GM23338 (cell line): ENCODE measurements around the gene NUDT4.

Experiments
- EZH2 ChIP-seq: fragments of 200-600 bp; sonication (generic); IDR thresholded peaks from one replicate; pipeline ENCODE4 v1.8.0; 2017; ENCODE audit warnings: antibody characterized with exemption, mild to moderate bottlenecking, low read depth; ENCODE audit not compliant: unreplicated experiment
- EZH2phosphoT487 ChIP-seq: fragments of 200-600 bp; sonication (generic); IDR thresholded peaks from one replicate; pipeline ENCODE4 v1.8.1; 2018; ENCODE audit warnings: antibody characterized with exemption; ENCODE audit not compliant: unreplicated experiment
- NANOG ChIP-seq: IDR thresholded peaks from 2 replicates; pipeline ENCODE4 v1.6.1; 2016; ENCODE audit warnings: antibody characterized with exemption, borderline replicate concordance
- POLR2AphosphoS5 ChIP-seq: IDR thresholded peaks from 2 replicates; pipeline ENCODE4 v1.6.1; 2016; ENCODE audit warnings: antibody characterized with exemption, low read depth
- TF ChIP-seq, protein P1 (sequence below), 2 experiments: fragments of 200-600 bp in 1 of 2; sonication (generic) in 1 of 2; conservative IDR thresholded peaks; 2 replicates each; pipeline versions ENCODE4 v1.5.1 to v1.6.1; 2016 to 2017; ENCODE audit warnings: antibody characterized with exemption in 2 of 2, low read depth in 2 of 2, mild to moderate bottlenecking in 2 of 2, moderate library complexity in 1 of 2
- TF ChIP-seq, protein P2 (sequence below): IDR thresholded peaks from 2 replicates; pipeline ENCODE4 v1.6.1; 2016; ENCODE audit warnings: antibody characterized with exemption

- TF ChIP-seq EZH2phosphoT487 (no peak), EZH2 (no peak), POLR2AphosphoS5 (no peak), NANOG (no peak)
- TF ChIP-seq, protein P1, sequence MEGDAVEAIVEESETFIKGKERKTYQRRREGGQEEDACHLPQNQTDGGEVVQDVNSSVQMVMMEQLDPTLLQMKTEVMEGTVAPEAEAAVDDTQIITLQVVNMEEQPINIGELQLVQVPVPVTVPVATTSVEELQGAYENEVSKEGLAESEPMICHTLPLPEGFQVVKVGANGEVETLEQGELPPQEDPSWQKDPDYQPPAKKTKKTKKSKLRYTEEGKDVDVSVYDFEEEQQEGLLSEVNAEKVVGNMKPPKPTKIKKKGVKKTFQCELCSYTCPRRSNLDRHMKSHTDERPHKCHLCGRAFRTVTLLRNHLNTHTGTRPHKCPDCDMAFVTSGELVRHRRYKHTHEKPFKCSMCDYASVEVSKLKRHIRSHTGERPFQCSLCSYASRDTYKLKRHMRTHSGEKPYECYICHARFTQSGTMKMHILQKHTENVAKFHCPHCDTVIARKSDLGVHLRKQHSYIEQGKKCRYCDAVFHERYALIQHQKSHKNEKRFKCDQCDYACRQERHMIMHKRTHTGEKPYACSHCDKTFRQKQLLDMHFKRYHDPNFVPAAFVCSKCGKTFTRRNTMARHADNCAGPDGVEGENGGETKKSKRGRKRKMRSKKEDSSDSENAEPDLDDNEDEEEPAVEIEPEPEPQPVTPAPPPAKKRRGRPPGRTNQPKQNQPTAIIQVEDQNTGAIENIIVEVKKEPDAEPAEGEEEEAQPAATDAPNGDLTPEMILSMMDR (conservative IDR thresholded peaks at IDR 0.05; ENCODE audit: low read depth in 2 of 2), result no peak
- TF ChIP-seq, protein P2, sequence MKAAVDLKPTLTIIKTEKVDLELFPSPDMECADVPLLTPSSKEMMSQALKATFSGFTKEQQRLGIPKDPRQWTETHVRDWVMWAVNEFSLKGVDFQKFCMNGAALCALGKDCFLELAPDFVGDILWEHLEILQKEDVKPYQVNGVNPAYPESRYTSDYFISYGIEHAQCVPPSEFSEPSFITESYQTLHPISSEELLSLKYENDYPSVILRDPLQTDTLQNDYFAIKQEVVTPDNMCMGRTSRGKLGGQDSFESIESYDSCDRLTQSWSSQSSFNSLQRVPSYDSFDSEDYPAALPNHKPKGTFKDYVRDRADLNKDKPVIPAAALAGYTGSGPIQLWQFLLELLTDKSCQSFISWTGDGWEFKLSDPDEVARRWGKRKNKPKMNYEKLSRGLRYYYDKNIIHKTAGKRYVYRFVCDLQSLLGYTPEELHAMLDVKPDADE, result no peak
Observed at GRCh38 chr12:93434256-93434865, 56.6 kb downstream of the NUDT4 start.
